GM10266 (cell line): ENCODE results near the gene PLCG1.

Experiments used
- DNase-seq: peaks from one replicate; pipeline ENCODE4 v3.0.0; 2012; ENCODE audit errors: extremely low spot score
- TF ChIP-seq, protein P1 (sequence below): IDR thresholded peaks from 2 replicates; pipeline ENCODE4 v1.5.1; 2012; ENCODE audit warnings: mild to moderate bottlenecking, low read depth; ENCODE audit not compliant: control insufficient read depth, insufficient read depth; ENCODE audit errors: missing control alignments

The PLCG1 gene

GRCh38 chr20:41148942-41149341 lies 11.6 kb downstream of the PLCG1 start:
- TF ChIP-seq, protein P1, sequence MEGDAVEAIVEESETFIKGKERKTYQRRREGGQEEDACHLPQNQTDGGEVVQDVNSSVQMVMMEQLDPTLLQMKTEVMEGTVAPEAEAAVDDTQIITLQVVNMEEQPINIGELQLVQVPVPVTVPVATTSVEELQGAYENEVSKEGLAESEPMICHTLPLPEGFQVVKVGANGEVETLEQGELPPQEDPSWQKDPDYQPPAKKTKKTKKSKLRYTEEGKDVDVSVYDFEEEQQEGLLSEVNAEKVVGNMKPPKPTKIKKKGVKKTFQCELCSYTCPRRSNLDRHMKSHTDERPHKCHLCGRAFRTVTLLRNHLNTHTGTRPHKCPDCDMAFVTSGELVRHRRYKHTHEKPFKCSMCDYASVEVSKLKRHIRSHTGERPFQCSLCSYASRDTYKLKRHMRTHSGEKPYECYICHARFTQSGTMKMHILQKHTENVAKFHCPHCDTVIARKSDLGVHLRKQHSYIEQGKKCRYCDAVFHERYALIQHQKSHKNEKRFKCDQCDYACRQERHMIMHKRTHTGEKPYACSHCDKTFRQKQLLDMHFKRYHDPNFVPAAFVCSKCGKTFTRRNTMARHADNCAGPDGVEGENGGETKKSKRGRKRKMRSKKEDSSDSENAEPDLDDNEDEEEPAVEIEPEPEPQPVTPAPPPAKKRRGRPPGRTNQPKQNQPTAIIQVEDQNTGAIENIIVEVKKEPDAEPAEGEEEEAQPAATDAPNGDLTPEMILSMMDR: no peak
- no peak for DNase-seq

- no peak for DNase-seq
- TF ChIP-seq, protein P1: no peak
Measured at GRCh38 chr20:41150664-41151063, 13.3 kb downstream of the PLCG1 start.

- TF ChIP-seq, protein P1: no peak
- DNase-seq: no peak
Measured at GRCh38 chr20:41151134-41151869, 14.0 kb downstream of the PLCG1 start.

DNA sequence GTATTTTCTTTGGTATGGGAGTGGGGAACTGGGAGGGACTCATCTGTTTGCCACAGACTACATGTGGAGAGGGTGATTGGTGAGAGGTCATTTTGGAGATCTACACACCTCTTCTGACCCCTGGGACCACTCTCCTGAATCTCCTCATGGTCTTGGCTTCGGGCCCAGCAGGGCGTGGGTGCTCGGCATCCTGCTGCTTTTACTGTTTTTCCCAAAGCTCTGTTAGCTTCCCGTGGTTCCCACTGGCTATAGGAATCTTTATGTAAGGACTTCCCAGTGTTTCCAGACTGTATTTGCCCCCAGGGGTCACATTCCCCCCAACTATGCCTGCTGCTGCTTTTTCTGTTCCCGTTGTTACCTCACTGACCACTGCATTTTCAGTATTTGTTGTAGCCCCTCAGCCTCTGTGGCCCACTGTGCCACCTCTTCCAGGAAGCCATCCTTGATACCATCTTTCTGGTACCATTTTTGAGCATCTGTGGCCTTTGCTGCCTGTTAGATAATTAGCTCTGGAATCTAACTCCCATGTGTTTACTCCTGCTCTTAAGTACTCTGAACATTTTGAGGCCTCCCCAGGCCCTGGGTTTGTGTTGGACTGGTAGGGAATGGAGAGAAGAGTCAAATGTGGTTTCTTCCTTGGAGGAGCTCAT lies 14.9 kb downstream of the PLCG1 start:
- TF ChIP-seq, protein P1: no peak
- DNase-seq: no peak

DNA sequence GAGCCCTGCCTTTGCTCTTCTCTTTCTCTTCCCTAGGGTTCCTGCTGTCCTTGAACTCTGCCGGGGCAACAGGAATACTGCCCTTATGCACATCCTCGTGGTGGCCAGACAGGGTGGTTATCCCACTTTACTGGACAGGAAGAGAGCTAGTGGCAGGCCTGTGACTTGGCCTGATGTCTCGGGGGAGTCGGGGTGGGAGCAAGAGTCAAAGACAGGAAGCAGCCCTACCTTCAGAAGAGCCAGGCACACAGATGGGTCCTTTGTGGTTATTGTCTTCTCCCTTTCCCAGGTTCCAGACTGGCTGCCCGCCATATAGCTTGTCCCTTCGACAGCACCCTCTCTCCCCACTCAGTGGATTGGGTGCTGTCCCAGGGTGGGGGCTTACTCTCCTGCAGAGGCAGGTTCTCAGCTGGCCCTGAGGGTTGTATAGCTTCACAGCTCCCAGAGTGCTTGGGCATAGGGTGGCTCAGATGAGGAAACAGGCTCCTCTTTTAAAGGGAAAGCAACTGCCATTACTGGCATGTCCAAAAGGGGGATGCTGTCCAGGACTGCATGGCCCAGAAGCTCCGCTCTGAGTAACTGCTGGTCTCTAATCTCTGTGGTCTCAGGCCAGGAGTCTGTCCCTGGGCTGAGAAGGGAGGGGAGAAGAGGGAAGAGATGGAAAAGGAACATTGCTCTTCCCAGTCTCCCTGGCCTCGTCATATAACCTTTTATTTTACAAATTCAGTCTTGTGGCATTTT lies 17.3 kb downstream of the PLCG1 start:
- DNase-seq: no peak
- TF ChIP-seq, protein P1: no peak

DNA sequence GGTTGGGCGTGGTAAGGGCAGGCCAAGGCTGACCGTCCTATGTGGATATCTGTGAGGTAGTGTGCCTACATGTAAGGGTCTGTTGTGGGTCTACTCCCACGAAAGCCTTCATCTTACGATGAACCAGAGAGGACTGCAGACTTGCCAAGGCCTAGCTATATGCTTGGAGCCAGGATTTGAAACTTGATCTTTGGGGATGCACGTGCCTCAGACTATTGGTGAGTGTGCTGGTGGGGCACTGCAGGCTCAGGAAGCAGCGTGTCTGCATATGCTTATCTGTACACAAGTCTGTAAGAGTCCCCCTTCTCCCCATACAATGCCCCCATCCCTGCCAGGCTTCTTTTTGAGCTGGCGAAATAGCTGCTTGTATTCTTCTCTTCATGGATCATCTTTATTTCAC lies 17.9 kb downstream of the PLCG1 start:
- TF ChIP-seq, protein P1: no peak
- DNase-seq: no peak
